Fibroblast of lung (primary cell): ENCODE results near the gene CALHM3. TPM values are rescaled to one million over a fixed set of nuclear protein-coding genes. Genes with fewer than 3 reads are reported as not detected.

Experiments used
- DNase-seq, 2 donors: peaks; one replicate each; pipeline versions ENCODE4 v3.0.0 to v3.0.0-alpha.2; 2010; ENCODE audit warnings: low read depth in 2 of 2
- H2AFZ ChIP-seq: 2 replicates; pipeline ENCODE4 v1.5.1; 2012; ENCODE audit warnings: low read length, control low read depth, inconsistent platforms
- H3K27ac ChIP-seq: 2 replicates; pipeline ENCODE4 v1.5.1; 2011; ENCODE audit warnings: low read length, control low read depth; ENCODE audit not compliant: insufficient read depth
- H3K27me3 ChIP-seq: 2 replicates; pipeline ENCODE4 v1.5.1; 2011; ENCODE audit warnings: mild to moderate bottlenecking, low read length; ENCODE audit not compliant: control insufficient read depth, insufficient read depth
- H3K36me3 ChIP-seq: 2 replicates; pipeline ENCODE4 v1.5.1; 2011; ENCODE audit warnings: low read length; ENCODE audit not compliant: control insufficient read depth, insufficient read depth
- H3K4me1 ChIP-seq: 2 replicates; pipeline ENCODE4 v1.5.1; 2011; ENCODE audit warnings: low read length; ENCODE audit not compliant: control insufficient read depth, insufficient read depth; ENCODE audit errors: extremely low read depth
- H3K4me2 ChIP-seq: 2 replicates; pipeline ENCODE4 v1.5.1; 2011; ENCODE audit warnings: low read length, control low read depth; ENCODE audit not compliant: insufficient read depth; ENCODE audit errors: extremely low read depth
- H3K4me3 ChIP-seq, 4 experiments: fragments of 200-600 bp in 1 of 4; sonication (generic) in 1 of 4; replicated peaks in 1 of 4; 2 replicates each; pipeline ENCODE4 v1.5.1; 2011 to 2016; ENCODE audit warnings: low read length in 4 of 4, low read depth in 3 of 4, mild to moderate bottlenecking in 3 of 4, control low read depth in 2 of 4, inconsistent platforms in 1 of 4, mixed read lengths in 1 of 4; ENCODE audit not compliant: insufficient read depth in 1 of 4; ENCODE audit errors: control extremely low read depth in 1 of 4
- H3K79me2 ChIP-seq: 2 replicates; pipeline ENCODE4 v1.5.1; 2012; ENCODE audit warnings: mild to moderate bottlenecking, low read length, inconsistent platforms; ENCODE audit not compliant: control insufficient read depth, insufficient read depth
- H3K9ac ChIP-seq: 2 replicates; pipeline ENCODE4 v1.5.1; 2011; ENCODE audit warnings: mild to moderate bottlenecking, low read length, control low read depth; ENCODE audit not compliant: insufficient read depth
- H3K9me3 ChIP-seq: 2 replicates; pipeline ENCODE4 v1.5.1; 2012; ENCODE audit warnings: low read depth, low read length; ENCODE audit not compliant: control insufficient read depth, insufficient read depth
- H4K20me1 ChIP-seq: 2 replicates; pipeline ENCODE4 v1.5.1; 2011; ENCODE audit warnings: low read length; ENCODE audit not compliant: control insufficient read depth, insufficient read depth; ENCODE audit errors: extremely low read depth
- EZH2 ChIP-seq: IDR thresholded peaks from 2 replicates; pipeline ENCODE4 v1.5.1; 2012; ENCODE audit warnings: low read length, control low read depth, mild to moderate bottlenecking; ENCODE audit errors: missing control alignments
- polyA plus RNA-seq, 2 donors: library from polyadenylated mRNA; depleted of rRNA in 1 of 2; stranded (reverse) in 1 of 2; unstranded in 1 of 2; fragments of >200 nt; gene quantifications; 2 replicates each; pipeline ENCODE4 v1.2.1, GENCODE V29; 2011 to 2012; ENCODE audit warnings: missing spikeins in 1 of 2
- total RNA-seq: library from RNA; depleted of rRNA; stranded (reverse); fragments of >200 nt; gene quantifications from 2 replicates; pipeline ENCODE4 v1.2.1, GENCODE V29; 2014
- TF ChIP-seq, protein P1 (sequence below), 2 donors: IDR thresholded peaks in 1 of 2; conservative IDR thresholded peaks in 1 of 2; 1 replicate in 1 of 2; 2 replicates in 1 of 2; pipeline ENCODE4 v1.5.1; 2011 to 2012; ENCODE audit warnings: low read length in 2 of 2, control low read depth in 1 of 2, inconsistent platforms in 1 of 2, low read depth in 1 of 2, mild to moderate bottlenecking in 1 of 2

The CALHM3 gene
- total and polyA plus RNA-seq, 2 donors (not counting 1 experiment from before 2014, with no cell fraction given) = not detected

GRCh38 chr10:103480521-103480920 lies 1.5 kb upstream of the CALHM3 start:
- Histone ChIP-seq H4K20me1 (no peaks in the 10 kb centered on the region), H3K79me2 (no peaks in the 10 kb centered on the region), H3K9me3 (no peaks in the 10 kb centered on the region), H2AFZ (no peak overlapping the region), H3K4me1 (peaks cover 3% of the 10 kb centered on the region), H3K4me2 (no peak overlapping the region), H3K4me3 (no peak overlapping the region), H3K27me3 (no peaks in the 10 kb centered on the region), H3K9ac (no peak overlapping the region), H3K36me3 (no peaks in the 10 kb centered on the region), H3K27ac (no peak overlapping the region)
- TF ChIP-seq EZH2 = no peak
- TF ChIP-seq, protein P1, sequence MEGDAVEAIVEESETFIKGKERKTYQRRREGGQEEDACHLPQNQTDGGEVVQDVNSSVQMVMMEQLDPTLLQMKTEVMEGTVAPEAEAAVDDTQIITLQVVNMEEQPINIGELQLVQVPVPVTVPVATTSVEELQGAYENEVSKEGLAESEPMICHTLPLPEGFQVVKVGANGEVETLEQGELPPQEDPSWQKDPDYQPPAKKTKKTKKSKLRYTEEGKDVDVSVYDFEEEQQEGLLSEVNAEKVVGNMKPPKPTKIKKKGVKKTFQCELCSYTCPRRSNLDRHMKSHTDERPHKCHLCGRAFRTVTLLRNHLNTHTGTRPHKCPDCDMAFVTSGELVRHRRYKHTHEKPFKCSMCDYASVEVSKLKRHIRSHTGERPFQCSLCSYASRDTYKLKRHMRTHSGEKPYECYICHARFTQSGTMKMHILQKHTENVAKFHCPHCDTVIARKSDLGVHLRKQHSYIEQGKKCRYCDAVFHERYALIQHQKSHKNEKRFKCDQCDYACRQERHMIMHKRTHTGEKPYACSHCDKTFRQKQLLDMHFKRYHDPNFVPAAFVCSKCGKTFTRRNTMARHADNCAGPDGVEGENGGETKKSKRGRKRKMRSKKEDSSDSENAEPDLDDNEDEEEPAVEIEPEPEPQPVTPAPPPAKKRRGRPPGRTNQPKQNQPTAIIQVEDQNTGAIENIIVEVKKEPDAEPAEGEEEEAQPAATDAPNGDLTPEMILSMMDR (conservative IDR thresholded peaks at IDR 0.05 in 1 of 2, IDR thresholded peaks at IDR 0.05 in 1 of 2; ENCODE audit: low read depth in 1 of 2, low read length in 2 of 2) = no peak
- DNase-seq = peak in 1 of 2 donors; percentile 34

GRCh38 chr10:103478671-103479070 lies 369 bp downstream of the CALHM3 start:
- Histone ChIP-seq H3K27ac (no peak overlapping the region), H3K79me2 (no peaks in the 10 kb centered on the region), H3K9me3 (no peaks in the 10 kb centered on the region), H3K9ac (no peak overlapping the region), H4K20me1 (no peaks in the 10 kb centered on the region), H3K4me2 (no peak overlapping the region), H3K4me3 (no peak overlapping the region), H3K27me3 (no peaks in the 10 kb centered on the region), H2AFZ (no peak overlapping the region), H3K36me3 (no peaks in the 10 kb centered on the region), H3K4me1 (peaks cover 3% of the 10 kb centered on the region)
- no peak for DNase-seq
- TF ChIP-seq EZH2 = no peak
- TF ChIP-seq, protein P1 (conservative IDR thresholded peaks at IDR 0.05 in 1 of 2, IDR thresholded peaks at IDR 0.05 in 1 of 2; ENCODE audit: low read depth in 1 of 2, low read length in 2 of 2) = no peak

DNA sequence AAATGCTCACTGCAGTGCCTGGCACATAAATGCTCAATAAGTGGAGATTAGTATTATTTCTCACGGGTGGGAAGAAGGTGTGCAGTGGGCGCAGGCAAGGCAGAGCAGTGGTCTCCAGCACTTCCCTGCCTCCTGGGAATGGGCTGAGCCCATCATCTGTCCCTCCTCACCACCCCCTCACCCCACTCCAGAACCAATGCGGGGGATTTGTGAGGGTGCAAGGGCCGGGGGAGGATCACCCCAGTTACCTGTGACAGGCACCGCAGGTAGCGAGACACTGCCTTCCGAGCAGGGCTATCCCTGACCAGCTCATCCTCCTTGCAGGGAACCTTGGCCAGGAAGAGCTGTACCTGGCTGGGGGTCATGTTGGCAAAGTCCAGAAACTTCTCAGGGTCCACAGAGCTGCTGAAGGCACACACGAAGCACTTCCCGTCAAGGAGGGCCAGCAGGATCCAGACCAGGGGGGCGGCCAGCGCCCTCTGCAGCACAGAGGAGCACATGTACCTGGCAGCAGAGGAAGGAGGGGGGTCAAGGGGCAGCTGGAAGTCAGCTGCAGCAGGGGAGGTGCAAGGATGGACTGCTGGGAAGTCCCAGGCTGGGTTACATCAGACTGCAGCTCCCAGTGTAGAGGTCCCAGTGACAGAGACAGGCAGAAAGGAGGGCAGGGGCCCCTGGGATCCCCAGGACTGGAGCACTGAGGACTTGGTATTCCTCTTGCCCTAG lies 2.8 kb downstream of the CALHM3 start:
- Histone ChIP-seq H2AFZ (no peak overlapping the region), H3K27me3 (no peaks in the 10 kb centered on the region), H3K4me3 (no peak overlapping the region), H3K27ac (no peak overlapping the region), H3K9me3 (no peaks in the 10 kb centered on the region), H3K9ac (no peak overlapping the region), H3K79me2 (no peaks in the 10 kb centered on the region), H3K4me2 (no peak overlapping the region), H4K20me1 (no peaks in the 10 kb centered on the region), H3K4me1 (peaks cover 3% of the 10 kb centered on the region), H3K36me3 (no peaks in the 10 kb centered on the region)
- no peak for TF ChIP-seq EZH2
- TF ChIP-seq, protein P1 (conservative IDR thresholded peaks at IDR 0.05 in 1 of 2, IDR thresholded peaks at IDR 0.05 in 1 of 2; ENCODE audit: low read depth in 1 of 2, low read length in 2 of 2) = peak in 1 of 2 donors; percentile 23
- DNase-seq = peak in 1 of 2 donors; percentile 6
